ENCODE results near the gene GLIS2.

GLIS2 gene

GRCh38 chr16:4381935-4382794, 66.3 kb downstream of the GLIS2 start:
- DNase-seq (ENCODE audit: low read depth in 3 of 3), result no peak

GRCh38 chr16:4382795-4383357, 67.0 kb downstream of the GLIS2 start:
- no peak for DNase-seq (ENCODE audit: low read depth in 3 of 3)

GRCh38 chr16:4383591-4384444, 68.0 kb downstream of the GLIS2 start:
- no peak for DNase-seq (ENCODE audit: low read depth in 3 of 3)

GRCh38 chr16:4384509-4384942, 68.7 kb downstream of the GLIS2 start:
- no peak for DNase-seq (ENCODE audit: low read depth in 3 of 3)

- DNase-seq (ENCODE audit: low read depth in 3 of 3), result no peak
Observed at GRCh38 chr16:4385066-4385788, 69.4 kb downstream of the GLIS2 start.

- no peak for DNase-seq (ENCODE audit: low read depth in 3 of 3)
Observed at GRCh38 chr16:4385789-4386450, 70.1 kb downstream of the GLIS2 start.

- DNase-seq (ENCODE audit: low read depth in 3 of 3), result no peak
Observed at GRCh38 chr16:4386451-4386805, 70.6 kb downstream of the GLIS2 start.

- no peak for DNase-seq (ENCODE audit: low read depth in 3 of 3)
Observed at GRCh38 chr16:4386951-4387565, 71.2 kb downstream of the GLIS2 start.

- DNase-seq (ENCODE audit: low read depth in 3 of 3), result no peak
Observed at GRCh38 chr16:4387781-4388180, 71.9 kb downstream of the GLIS2 start.

GRCh38 chr16:4388271-4389021, 72.6 kb downstream of the GLIS2 start:
- DNase-seq (ENCODE audit: low read depth in 3 of 3), result no peak

Measured in stimulated activated CD4-positive, alpha-beta T cell treated with anti-CD3 and anti-CD28 coated beads, TNF-alpha, amount 100 ng/mL, for 4 hours (primary cell).